HG02943 (cell line): ENCODE measurements around the gene SIMC1.
A peak's percentile ranks its signal among the peaks of the same experiment; 100 is the strongest.
"Not testable (repeated sequence)": the region's sequence is repeated elsewhere in the genome, so short reads cannot be mapped to it uniquely, and the experiment has no call there.

Source experiments
- ATAC-seq: cut with Tn5 transposase; IDR thresholded peaks from one replicate; pipeline ENCODE4 v1.9.1; 2021; ENCODE audit warnings: mild to moderate bottlenecking, low read depth, moderate library complexity; ENCODE audit not compliant: unreplicated experiment

SIMC1 gene

GRCh38 chr5:176214466-176215021, 23.7 kb upstream of the SIMC1 start:
- not testable (repeated sequence) for ATAC-seq

DNA sequence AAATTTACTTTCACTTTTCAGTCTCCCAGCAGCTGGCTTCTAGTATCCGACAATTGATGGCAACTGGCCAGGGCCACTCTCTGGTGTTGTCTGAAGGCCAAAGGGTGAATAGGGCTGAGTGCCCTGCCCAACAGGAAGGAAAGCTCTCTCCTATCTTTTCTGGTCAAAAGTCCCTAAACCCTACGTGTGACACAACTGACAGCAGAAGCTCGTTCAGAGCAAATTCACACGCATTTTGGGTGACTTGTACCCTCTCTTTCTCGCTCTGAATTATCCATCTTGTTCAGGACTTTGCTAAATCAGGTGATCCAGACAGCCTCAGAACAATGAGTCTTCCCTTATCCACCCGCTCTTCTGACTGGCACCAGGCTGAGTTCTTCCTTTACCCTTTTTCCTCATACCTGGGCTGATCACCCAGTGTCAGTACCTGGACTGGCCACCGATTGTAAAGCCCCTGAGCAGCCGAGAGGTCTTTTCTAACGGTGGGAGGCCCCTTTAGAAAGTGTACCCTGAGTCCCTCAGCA, 21.8 kb upstream of the SIMC1 start:
- not testable (repeated sequence) for ATAC-seq

DNA sequence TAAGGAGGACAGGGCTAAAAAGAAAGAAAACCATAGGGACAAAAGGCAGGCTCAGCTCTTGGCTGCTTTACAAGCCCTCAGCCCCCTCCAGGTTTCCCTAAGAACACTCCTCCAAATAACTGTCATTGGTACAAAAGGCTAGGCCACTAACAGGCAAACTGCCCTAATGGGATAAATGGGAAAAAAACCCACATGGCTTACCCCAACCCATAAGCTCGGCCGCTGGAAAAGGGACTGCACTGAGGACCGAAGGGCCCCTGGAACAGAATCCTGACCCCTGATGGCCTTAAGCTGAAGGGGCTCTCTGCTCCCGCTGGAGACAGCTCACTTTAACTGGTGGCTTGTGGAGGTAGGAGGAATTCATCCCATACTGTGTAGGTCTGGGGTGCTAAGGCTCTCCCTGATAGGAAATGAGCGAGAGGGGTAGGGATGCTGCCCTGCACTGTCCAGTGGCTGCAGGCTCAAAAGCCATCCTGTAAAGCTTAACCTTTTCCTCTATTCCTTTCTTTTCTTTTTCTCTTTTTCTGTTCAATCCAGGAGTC, 21.0 kb upstream of the SIMC1 start:
- not testable (repeated sequence) for ATAC-seq

DNA sequence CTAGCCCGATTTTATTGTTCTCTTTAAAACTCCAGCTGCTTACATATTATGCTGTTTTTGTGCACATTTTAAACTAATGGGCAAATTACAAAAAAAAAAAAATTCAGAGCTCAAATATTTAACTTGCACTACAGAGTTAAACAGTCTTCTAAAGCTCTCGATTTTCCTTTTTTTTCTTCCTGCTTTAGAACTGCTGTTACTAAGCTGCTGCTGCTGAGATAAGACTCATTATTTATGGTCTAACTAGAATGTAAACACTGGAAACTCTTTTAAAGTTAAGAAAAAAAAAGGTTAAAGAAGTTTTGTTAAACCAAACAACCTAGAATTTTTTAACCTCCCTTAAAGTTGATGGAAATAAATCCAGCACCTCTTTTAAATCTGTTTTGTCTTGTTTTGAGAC, 20.5 kb upstream of the SIMC1 start:
- not testable (repeated sequence) for ATAC-seq

GRCh38 chr5:176222006-176222405, 16.2 kb upstream of the SIMC1 start:
- ATAC-seq = not testable (repeated sequence)

- not testable (repeated sequence) for ATAC-seq
Measured at GRCh38 chr5:176228358-176228757, 9.9 kb upstream of the SIMC1 start.

- ATAC-seq = not testable (repeated sequence)
Measured at GRCh38 chr5:176233253-176233652, 5.0 kb upstream of the SIMC1 start.

DNA sequence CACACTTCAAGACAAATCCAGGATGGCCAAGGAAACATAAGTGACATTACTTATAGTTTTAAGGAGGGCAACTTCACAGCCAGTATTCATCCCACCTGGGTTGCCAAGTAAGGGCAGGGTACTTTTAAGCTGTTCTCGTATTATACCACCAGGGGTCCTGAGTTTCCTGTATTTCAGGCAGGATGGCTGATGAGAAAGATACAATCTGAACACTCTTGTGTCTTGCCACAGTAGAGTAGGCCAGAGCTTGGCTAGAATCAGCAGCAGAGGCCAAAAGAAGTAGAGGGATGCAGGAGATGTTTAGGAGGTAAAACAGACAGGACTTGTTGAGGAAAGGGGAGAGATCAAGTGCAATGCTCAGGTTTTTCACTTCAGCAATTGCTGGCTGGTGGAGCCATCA, 3.1 kb upstream of the SIMC1 start:
- ATAC-seq = not testable (repeated sequence)

- ATAC-seq = peak; percentile 21
Measured at GRCh38 chr5:176238645-176239283, 540 bp downstream of the SIMC1 start.

GRCh38 chr5:176239304-176239703, 1.1 kb downstream of the SIMC1 start:
- not testable (repeated sequence) for ATAC-seq

DNA sequence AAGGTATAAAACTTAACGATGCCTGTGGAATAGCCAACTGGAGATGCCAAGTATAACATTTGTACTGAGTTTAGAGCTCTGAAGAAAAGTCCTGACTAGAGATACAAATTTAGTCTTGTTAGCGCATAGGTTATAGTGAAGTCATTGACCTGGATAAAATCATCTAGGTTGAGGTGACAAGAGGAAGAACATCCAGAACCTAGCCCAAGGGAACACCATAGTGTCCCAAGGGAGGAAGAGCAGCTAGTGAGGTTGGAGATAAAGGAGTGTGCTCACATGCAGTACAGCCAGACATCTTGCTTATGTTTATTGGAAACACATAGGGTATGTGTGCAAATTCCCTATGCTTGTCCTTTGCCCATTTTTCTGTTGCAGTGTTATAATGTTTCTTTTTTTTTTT, 6.1 kb downstream of the SIMC1 start:
- not testable (repeated sequence) for ATAC-seq

GRCh38 chr5:176245074-176245473, 6.8 kb downstream of the SIMC1 start:
- not testable (repeated sequence) for ATAC-seq

GRCh38 chr5:176245489-176245888, 7.3 kb downstream of the SIMC1 start:
- not testable (repeated sequence) for ATAC-seq

DNA sequence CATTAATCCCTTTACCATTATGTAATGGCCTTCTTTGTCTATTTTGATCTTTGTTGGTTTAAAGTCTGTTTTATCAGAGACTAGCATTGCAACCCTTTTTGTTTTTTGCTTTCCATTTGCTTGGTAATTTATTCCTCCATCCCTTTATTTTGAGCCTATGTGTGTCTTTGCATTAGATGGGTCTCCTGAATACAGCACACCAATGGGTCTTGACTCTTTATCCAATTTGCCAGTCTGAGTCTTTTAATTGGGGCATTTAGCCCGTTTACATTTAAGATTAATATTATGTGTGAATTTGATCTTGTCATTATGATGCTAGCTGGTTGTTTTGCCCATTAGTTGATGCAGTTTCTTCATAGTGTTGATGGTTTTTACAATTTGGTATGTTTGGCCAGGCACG, 12.5 kb downstream of the SIMC1 start:
- ATAC-seq = not testable (repeated sequence)

DNA sequence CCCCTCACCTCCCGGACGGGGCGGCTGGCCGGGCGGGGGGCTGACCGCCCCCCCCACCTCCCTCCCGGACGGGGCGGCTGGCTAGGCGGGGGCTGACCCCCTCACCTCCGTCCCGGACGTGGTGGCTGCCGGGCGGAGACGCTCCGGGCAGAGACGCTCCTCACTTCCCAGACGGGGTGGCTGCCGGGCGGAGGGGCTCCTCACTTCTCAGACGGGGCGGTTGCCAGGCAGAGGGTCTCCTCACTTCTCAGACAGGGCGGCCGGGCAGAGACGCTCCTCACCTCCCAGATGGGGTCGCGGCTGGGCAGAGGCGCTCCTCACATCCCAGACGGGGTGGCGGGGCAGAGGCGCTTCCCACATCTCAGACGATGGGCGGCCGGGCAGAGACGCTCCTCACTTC, 13.9 kb downstream of the SIMC1 start:
- ATAC-seq = not testable (repeated sequence)

- not testable (repeated sequence) for ATAC-seq
Measured at GRCh38 chr5:176253370-176254065, 15.3 kb downstream of the SIMC1 start.

DNA sequence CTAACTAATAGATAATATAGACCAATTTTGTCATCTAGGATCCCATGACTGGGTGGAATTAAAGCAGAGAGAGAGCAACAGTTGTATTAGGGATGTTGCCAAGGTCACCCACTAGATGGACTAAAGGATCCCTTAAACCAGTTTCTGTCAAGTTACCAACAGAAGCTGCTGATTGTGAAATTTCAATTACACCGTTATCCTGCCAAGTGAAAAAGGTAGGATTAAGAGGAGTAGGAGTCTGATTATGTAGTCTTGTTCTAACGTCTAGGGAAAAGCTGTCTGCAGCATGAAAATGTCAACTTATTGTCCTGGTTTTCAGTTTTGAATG, 15.8 kb downstream of the SIMC1 start:
- not testable (repeated sequence) for ATAC-seq

- ATAC-seq = not testable (repeated sequence)
Measured at GRCh38 chr5:176257871-176258505, 19.8 kb downstream of the SIMC1 start.

DNA sequence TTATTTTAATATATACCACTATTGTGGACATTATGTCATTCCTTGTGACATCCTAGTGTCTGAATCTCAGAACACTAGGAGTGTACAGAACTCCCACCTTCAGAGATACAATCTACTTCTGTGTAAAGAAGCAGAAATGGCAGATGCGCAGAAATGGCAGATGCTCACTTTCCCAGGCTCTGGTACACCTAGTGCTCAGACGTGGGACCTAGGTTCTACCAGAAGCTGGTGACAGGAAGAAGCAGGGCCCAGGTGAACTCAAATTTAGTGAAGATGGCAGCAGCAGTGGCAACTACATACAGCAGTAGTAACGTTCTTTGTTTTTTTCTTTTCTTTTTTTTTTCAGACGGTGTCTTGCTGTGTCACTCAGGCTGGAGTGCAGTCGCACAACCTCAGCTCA, 22.5 kb downstream of the SIMC1 start:
- ATAC-seq = not testable (repeated sequence)

- ATAC-seq = not testable (repeated sequence)
Measured at GRCh38 chr5:176266448-176266847, 28.2 kb downstream of the SIMC1 start.

DNA sequence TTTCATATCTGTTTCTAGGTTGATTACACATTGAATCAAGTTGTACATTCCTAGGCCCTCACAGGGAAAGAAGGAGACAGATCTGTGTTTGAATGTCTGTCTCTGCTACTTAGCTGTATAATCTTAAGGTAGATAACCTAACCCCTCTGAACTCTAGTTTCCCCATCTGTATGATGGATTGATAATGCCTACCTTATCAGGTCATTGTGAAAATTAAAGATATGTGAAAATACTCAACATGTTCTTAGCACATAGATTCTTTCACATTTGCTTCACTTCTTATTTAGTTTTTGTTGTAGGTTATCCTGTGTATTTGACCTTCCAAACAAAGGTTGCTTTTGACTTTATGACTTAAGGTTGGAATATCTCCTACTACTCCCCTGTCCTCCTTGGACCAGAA, 50.8 kb downstream of the SIMC1 start:
- not testable (repeated sequence) for ATAC-seq
